Measurements from ENCODE around the gene THSD7A.

THSD7A gene

DNA sequence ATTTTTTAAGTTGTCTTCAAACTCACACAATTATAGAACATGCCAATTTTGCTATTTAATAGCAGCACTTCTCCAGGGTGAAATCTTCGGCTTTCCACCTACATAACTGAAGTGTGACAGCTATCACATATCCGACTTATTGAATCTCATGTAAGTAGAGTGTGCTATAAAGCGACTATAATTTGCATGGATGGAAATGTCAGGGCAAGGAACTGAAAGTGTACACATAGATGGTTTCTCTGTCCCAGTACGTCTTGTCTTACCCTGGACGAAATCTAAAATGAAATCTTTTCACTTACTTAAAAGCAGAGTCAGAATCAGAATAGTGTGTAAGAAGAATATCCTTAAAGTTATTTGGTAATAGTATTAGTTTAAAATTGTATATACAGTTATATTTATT lies 132.3 kb downstream of the THSD7A start:
- no peak for DNase-seq

DNA sequence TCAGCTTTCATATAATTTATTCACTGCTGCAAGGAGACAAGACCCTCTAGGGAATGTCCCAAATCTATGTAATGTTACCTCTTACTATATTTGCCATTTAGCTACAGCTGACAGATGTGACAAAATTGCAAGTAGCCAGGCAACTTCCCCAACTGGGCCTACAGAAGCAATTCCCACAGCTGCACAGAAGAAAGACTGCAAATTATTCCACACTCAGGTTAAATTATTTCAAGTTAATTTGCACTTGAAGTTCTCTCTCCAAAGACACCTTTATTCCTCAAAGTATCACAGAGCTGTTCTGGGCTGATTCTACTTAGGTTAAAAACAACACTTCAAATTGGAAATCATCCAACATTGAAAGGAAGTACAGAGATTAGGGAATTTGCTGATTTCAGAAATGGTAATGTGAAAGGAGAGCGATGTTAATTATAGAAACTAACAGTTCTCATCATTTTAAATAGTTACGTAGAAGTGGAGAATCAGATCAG lies 133.6 kb downstream of the THSD7A start:
- DNase-seq: peak; percentile 60

DNA sequence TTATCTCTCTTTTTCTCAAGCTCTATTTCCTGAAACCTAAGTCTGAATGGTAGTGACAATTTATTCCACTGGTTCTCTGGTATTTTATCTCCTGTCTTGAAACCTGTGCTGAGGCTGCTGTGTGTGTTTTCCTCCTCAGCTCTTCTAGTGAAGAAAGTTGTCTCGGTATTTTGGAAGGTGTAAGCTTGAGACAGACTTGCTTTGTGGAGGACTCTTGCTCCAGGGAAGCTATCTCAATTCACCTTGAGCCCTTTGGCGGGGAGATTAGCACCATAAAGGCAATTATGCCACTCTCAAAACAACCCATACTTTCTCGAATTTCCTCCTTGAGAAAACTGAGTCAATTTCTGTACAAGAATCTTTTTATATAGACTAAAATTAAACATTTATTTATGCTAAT lies 141.6 kb downstream of the THSD7A start:
- no peak for DNase-seq

DNA sequence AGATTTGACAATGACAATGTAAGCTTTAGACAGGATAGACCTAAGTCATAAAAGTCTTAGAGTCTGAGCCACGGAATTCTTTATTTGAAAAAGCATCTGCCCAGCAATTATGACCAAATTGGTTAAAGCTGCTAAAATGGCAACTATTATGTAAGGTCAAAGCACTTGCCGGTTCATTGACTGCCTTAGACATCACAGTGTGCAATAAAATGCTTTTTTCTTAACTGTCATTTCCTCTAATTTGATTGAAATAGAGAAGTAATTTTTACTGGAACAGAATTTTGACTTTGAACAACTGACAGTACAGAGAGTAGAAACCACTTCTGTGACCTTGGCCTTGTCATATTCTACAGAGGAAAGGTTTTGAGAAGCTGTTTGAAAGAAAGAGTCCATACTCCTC lies 142.9 kb downstream of the THSD7A start:
- DNase-seq: peak; percentile 62

DNA sequence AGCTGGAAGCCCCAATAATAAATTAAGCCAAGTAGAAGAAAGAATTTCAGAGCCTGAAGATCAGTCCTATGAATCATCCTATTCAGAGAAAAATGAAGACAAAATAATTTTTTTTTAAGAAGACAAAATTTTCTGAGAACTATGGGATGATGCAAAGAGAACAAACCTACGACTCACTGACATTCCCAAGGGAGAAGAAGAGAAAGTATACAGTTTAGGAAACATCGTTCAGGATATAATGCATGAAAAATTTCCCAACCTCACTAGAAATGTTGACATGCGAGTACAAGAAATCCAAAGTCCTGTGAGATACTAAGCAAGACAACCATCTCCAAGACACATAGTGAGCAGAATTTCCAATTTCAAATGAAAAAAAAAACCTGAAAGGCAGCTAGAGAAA lies 150.5 kb downstream of the THSD7A start:
- DNase-seq: no peak

DNA sequence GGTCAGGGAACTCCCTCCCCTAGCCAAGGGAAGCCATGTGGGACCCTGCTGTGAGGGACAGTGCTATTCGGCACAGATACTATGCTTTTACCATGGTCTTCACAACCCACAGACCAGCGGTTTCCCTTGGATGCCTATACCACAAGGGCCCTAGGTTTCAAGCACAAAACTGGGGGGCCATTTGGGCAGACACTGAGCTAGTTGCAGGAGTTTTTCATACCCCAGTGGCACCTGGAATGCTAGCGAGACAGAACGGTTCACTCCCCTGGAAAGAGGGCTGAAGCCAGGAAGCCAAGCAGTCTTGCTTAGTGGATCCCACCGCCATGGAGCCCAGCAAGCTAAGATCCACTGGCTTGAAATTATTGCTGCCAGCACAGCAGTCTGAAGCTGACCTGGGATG lies 156.8 kb downstream of the THSD7A start:
- DNase-seq: no peak

DNA sequence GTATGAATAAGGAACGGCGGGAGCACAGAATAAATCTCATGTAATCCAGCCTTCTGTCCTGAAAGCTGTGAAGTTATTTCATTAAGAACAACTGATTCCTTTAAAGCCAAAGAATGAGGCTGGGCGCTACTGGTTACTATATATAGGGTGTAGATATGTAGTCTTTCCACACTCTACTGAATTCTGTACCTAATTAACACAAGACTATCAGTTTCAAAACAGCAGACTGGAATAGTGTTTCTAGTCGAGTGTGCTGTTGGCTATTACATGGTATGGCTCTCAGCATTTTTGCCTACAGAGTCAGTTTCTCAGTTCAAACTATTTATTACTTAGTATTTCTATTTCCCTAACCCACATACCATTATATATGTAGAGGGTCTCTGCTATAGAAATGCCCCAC lies 163.3 kb downstream of the THSD7A start:
- DNase-seq: no peak

DNA sequence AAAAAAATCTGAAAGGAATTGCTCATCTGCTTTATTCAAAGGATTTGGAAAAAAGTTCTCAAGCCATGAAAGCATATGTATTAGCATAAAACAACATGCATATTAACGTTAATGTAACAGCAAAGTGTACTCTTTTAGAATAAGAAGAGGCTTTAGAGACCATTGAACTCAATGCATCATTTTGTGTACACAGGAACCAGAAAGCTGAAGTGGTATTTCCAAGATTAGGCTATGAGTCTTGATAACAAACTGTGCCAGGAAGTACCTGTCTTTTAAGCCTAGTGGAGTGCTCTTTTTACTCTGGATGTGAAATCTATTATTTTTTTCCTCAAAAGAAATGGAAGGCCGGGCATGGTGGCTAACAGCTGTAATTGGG lies 164.2 kb downstream of the THSD7A start:
- no peak for DNase-seq

DNA sequence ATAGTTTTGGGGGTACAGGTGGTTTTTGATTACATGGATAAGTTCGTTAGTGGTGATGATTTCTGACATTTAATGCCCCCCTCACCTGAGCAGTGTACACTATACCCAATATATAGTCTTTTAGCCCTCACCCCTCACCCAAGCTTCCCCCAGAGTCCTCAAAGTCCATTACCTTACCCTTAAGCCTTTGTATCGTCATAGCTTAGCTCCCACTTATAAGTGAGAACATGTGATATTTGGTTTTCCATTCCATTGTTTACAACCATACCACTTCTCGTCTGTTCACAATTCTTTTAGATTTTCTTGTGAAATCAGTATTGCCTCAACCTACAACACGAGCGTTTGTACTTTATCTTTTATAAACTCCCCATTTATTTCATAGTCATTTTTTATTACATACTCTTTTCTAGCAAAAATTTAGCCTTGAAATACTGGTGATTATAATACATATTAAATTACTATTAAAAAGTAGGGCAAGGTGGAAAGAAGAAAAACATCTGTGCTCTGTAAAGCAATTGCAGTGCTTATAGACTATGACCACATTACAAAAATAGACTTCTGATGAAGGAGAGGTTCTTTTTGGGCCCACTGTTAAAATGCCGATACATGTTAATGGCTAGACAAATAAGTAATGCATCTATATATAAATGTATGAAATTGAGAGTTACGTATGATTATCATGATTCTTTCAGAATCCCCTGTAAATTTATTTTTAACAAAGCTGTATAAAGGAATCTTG lies 164.8 kb downstream of the THSD7A start:
- no peak for DNase-seq

DNA sequence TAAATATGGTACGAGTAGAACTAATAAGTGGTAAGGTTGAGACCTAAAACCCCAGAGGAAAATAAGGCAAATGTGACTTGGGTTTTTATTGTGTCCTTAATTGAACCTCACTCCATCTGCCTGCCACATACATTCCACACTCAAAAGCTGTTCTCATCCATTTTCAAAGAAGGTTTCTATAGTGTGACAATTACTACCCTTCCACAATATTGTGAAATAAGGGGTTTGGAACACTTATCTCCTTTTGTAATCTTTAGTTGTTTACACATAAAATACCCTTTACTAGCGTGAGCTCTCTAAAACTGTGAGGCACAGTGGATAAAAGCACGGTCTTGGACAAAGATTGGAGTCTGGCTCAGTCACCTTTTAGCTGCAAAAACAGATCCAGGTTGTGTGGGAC lies 166.6 kb downstream of the THSD7A start:
- DNase-seq: no peak

DNA sequence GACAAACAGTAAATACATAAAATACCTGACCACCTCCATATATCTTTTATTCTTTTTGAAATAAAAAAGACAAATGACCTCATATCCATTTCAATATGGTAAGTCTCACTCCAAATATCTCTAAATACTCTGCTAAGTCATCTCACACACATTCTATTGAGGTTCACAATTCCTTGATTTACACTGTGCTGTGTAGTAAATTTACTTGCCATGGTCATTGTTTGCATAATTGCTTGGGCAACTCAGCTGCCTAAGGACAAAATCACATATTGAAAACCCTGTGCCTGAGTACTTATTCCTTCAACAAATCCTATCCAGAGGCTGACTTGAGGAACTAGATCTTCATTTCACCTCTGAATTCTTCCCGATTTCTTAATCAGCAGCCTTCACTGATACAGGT lies 176.4 kb downstream of the THSD7A start:
- no peak for DNase-seq

DNA sequence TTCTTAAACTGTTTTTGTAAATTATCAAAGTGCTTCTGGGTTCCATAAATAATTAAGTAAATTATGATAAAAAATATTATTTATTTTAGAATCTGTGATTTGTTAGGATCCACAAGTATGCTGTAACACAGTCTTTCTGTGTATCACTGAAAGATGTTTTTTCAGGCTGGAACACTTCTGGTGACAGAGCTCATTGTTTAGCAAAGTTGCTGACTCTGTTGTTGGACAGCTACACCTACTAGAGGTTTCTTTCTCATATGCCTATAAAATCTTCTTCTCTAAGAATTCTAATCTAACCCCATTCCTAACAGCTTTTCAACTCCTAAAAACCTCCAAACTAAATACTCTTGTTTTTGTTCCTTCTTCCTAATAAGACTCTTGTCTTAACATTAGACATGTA lies 176.8 kb downstream of the THSD7A start:
- DNase-seq: no peak

DNA sequence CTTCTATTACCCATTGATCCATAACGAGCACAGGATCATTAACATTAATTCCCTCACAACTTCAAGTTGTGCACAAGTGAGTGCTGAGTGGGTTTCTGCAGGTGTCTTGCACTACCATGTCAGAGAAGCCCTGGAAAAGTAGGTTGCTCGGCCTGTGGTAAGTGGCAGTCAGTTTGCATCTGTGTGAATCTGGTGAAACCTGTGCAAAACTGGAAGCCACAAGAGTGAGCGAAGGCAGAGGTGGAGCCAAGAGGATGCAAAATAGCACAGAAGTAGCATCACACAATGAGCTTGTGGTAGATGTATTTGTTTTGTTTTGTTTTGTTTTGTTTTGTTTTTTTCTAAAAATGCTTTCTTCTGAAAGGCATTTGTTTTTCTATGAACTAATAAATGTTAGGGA lies 181.5 kb downstream of the THSD7A start:
- DNase-seq: no peak

DNA sequence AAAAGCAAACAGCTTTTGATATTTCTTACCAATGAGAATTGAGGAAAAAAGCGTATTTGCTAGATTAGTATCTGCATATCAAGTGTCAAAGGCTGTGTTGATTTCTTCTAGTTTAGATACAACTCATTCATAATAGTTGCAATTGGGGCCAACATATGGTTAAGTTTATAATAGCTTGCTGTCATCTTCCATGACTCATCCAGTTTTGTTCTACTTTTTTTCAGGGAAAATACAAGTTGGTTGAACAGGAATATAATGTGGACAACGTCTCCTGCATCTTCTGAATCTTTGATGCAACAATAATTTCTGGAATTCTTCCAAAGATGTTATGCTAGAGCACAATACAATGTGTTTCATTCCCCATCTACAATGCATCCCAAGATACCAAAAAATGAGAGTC lies 182.0 kb downstream of the THSD7A start:
- DNase-seq: peak; percentile 74

DNA sequence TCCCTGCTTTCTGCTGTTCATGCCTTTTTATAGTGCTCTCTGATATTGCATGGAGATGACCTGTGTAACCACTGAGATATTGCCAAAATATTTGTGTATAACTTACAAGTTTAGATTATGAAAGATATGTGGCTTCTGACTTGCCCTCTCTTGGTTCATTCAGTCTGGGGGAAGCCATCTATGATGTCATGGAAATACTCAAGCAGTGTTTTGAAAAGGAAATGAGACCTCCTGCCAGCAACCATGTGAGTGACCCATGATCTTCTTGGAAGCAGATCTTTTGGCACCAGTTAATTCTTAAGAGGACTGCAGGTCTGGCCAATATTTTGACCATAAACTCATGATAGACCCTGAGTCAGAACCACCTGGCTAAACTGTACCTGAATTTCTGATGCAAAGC lies 183.0 kb downstream of the THSD7A start:
- DNase-seq: no peak

DNA sequence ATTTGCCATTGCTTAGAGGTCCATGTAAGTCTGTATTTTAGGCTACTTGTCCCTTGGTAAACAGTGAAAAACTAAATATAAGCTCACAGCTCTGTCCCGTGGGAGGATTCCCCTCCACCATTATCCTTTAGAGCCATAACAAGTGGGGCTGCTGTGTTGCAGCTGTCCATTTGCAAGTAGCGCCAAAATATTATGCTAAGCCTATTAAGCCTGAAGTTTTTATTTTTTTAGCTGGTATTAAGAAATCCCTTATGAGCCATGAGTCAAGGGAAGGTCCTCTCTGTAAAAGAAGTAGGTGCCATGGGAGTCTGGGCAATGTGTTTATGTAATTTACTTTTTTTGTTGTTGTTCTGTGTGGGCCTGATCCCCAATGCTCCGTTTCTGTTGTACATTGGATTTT lies 183.9 kb downstream of the THSD7A start:
- no peak for DNase-seq

DNA sequence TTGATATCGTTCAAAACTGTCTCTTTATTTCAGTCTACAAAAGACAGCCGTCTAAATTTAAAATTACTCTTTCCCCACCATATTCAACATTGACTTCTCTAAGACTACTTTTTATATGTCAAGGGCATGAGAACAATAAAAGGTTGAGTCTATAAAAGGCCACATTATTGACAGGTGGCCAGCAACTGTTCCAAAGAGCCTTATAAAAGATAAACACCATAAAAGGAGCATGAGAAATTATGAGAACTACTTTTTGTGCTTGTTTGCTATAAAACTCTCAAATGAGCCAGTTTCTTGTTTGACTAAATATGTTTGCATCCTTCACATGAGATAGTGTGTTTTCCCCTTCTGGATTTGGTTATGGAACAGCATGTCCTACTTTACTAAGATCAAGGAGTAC lies 189.2 kb downstream of the THSD7A start:
- DNase-seq: no peak

DNA sequence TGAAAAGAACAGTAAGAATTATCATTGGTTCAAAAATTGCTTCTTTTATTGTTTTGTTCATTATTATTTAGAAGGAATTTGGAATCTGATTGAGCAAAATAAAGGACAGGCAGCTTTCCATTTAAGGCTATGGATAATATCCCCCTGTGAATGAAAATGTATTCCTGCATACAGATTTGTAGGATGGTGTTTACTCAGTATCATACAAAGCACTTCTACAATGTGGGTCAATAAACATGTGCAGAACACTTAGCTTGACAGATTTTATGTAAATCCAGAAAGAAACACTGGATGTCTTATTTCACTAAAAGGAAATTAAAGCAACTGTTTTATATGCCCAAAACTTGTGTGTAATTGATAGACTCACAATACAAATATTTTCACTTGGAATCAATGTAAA lies 189.7 kb downstream of the THSD7A start:
- DNase-seq: no peak

DNA sequence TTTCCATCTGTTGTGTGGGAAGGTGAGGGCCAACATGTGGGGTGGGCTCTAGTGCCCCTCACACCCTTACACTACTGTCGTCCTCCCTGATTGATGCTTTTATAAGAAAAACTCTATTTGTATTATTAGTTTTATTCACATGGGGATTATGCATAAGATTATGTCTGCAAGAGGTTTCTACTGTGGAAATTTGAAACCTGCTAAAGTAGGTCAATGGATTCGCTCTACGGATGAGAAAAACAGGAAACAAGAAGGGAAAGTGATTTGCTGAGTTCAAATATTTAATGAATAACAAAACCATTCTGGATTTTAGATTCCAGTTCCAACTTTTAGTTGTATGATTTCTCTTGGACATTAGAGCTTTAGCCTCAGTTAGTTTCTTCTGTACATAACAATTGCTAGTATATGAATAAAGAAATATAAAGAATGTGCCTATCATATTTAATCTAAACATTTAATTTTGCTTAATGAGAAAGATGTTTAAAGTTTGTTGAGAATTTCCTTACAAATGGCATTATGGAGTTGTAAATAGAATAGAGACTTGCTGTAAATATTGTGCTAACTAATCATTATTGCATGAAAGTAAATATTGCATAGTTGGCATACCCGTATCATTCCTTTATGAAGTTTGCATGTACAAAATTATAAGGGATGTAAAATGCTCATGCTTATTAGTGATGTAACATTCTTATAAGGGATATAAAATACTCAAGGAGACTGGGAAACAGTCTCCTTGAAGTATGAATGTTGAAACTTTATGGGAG lies 193.8 kb downstream of the THSD7A start:
- DNase-seq: no peak

DNA sequence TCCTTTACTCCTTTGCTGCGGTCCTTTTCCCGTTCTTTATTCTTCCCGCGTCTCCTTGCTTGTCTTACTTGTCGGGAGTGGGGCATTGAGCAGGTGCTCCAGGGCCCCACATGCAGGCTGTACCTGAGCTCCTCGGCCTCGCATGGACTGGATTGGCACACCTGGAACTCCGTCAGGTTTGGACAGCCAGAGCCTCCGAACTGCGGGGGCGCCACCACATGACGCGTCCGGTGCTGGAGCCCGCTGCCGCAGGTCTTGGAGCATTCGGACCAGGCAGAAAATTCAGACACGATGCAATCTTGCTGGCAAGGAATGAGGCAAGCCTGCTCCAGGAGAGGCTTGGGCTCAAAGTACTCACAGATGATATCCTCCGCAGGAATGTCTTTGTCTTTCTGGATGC lies 195.7 kb downstream of the THSD7A start:
- no peak for DNase-seq

DNA sequence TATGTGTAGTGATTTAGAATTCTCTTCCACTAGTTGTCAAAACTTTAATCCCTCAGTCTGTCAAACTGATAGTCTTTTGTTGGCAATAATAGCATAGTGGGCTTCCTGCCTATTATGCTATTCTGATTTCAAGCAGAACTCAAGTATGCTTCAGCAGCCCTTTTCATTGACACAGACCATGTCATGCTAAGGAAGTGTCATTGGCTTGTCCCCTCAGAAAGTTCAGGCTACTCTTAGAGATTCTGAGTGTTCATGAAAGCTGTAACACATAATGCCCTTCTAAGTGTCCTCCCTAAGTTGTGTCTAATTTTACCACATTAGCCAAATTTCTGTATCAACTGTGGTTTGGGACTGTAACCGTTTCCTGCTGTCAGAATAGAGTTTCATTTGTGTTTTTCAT lies 198.7 kb downstream of the THSD7A start:
- DNase-seq: no peak

DNA sequence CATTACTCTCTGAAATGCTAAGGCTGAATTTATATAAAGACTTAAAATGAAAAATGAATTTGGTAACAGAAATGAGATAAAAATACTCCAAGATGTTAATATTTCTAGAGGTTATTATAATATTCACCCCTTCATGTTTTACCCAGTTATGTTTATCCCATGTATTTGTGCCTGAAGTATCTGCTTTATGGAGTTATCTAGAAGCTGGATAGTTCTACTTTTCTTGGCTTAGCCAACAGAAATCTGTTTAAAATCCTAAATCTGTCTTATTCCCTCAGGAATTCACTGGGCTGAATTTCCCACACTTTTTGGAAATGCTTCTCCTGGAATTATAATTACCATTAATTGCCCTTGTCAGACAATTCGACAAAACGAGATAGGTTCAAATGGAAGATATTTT lies 201.6 kb downstream of the THSD7A start:
- DNase-seq: no peak

DNA sequence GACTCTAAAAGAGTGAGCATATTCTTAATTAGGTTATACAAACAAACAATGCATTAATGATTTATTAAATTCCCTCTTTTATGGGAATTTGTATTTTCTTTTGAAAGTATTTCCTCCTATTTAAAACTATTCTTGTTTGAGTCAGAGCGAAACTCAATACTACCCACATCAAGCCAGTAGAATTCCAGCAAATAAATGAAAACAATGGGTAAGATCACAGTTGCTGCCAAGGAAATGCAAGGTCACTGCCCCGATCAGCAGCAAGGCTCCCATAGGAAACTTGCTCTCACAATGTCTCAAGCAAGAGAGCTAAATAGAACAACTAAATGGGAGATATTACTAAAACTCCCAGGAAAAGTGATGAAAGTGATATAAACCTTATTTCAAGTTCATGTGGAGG lies 206.3 kb downstream of the THSD7A start:
- DNase-seq: no peak

DNA sequence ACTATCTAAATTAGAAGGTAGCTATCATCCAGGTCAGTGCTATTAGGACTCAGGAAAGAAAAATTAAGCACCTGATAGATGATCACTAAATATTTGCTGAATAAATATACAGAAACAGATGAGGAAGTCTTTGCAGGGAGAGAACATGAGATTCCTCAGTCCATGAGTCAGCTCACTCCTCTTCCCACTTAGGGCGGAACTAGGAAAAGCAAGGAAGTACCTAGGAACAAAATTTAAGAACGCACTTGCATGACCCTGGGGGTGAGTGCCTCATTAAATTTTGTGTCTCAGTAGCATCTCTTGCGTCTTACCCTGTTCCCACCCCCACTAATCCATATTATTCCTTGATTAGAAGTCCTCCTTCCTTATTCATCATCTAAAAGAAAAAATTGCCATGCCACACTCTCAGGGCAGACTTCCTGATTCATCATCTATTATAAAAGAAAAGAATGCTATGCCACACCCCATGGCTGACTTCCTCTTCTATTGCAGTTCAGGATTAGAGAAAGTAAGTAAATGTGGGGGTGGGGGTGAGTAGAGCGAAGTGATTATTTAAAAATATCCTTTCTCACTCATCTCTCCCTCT lies 208.8 kb downstream of the THSD7A start:
- DNase-seq: no peak
